ENCODE data around the gene CD8B.
"Not testable (repeated sequence)": the region's sequence is repeated elsewhere in the genome, so short reads cannot be mapped to it uniquely, and the experiment has no call there.

Gene CD8B

DNA sequence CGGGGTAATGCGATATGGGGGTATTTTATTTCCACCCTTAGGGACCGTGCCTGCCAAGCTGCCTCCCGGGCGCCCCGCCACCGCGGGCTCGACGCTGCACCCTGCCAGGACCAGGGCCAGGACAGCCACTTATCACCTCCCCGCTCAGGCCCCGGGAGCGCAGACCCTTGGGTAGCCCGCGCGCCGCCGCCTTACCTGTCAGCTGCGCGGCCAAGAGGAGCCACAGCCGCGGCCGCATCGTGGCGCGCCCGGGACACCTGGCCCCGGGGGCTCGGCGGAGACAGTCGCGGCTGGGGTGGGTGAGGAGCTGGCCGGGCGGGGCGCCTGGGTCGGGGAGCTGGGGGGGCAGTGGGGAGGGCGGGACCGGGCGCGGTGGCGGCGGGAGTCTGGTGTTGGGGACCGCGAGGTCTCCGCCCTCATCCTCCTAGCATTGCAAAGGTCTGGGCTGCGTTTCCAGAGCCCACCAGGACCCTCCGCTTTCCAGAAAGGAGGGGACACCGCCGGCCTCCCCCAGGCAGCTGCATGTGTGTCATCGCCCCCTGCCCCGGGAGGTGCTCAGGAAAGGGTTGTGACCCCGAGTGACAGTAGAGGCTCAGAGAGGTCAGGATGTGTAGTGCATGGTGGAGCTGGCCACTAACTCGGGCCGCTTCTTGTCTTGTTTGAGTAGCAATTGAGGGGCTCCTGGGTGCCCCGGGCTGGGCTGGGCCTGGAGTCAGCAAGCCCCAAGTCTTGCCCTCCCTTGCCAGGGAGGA is at the start of gene CD8B:
Gene CD8B (minus strand): TSS at position 259 of the 752 bp plus-strand sequence. CDS start 21 bp downstream, at position 238.
- not testable (repeated sequence) for DNase-seq

- not testable (repeated sequence) for DNase-seq
These were observed 44.2 kb upstream of the CD8B start for GRCh38 chr2:86905868-86906267.

GRCh38 chr2:86900687-86901086 is 39.0 kb upstream of the CD8B start:
- not testable (repeated sequence) for DNase-seq

DNA sequence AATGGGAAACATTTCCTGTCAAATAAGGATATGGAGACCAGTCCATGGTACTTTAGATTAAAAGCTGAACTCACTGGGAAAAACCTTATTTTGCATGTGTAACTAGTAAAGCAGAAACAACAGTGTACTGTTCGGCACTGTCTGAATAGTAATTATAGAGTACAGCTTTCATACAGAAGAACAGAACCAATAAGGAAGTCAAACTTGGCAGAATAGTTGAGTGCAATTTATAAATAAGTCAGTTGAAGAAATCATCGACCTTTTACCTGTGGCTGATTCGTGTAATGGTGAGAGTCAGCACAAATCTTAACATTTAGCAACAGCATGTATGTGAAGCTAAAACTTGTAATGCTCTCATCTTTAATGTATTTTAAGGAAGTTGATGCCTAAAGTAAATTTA is 24.3 kb upstream of the CD8B start:
- not testable (repeated sequence) for DNase-seq

DNA sequence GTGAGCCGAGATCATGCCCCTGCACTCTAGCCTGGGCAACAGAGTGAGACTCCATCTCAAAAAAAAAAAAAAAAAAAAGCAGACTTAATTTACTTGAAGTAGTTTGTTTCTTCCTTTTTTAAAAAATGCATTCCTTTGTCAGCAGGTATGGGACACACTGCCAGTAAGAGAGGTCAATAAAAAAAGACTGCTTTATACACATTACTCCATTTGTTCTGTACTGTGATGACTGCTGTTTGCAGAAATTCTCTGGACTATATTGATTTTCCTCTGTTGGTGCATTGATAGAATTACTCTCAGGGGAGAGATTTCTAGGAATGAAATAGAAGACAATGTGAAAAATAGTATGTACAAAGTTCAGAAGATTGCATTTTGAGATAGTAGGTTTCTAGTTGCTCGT is 21.2 kb upstream of the CD8B start:
- not testable (repeated sequence) for DNase-seq

DNA sequence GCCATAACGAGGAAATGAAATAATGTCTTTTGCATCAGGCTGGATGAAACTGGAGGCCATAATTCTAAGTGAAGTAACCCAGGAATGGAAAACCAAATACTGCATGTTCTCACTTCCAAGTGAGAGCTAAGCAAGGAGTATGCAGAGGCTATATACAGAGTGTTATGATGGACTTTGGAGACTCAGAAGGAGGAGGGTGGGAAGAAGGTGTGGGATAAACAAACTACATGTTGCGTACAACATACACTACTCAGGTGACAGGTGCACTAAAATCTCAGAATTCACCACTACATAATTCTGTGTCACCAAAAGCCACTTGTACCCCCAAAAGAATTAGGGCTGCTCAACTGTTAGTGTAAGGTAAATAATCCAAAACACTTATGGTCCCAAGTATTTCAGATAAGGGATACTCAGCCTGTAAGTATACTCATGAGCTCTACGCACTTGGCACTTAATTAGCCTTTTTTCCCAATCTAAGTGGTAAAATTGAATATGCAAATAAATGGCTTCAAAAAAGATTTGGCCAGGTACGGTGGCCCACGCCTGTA is 20.5 kb upstream of the CD8B start:
- DNase-seq: not testable (repeated sequence)

DNA sequence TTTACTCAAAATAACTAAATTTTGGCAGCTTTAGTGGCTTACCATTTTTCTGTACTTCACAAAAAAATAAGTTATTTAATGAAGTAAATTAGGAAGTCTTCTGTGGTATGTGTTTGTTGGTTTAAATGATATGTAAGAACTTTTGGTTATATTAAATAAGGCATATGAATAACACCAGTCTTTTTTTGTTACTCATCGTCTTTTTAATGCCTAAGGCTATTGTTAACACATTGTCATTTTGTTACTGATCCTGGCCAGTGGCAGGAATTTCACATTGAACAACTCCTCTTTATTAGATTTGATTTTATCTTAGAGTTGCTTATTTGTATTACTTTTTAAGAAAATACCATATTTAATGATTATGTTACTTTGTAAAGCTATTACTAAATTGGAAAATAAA is 17.3 kb upstream of the CD8B start:
- DNase-seq: not testable (repeated sequence)

GRCh38 chr2:86870941-86871340 is 9.3 kb upstream of the CD8B start:
- not testable (repeated sequence) for DNase-seq

- not testable (repeated sequence) for DNase-seq
These were observed 7.3 kb upstream of the CD8B start for GRCh38 chr2:86868895-86869468.

DNA sequence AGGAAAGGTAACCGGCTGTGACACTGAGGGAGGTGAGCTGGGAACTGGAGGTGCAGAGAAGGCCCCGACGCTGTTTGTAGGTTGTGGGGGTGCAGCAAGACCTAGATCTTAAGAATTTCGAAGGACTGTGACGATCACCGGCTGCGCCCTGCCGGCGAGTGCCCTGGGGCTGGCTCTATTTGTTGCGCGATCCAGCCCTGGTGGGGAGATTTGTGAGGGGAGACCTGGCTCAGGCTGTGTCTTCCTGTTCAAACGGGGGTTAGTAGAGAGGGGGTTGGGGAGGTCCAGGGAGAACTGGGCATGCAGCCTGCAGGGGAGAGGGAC is 656 bp upstream of the CD8B start:
- not testable (repeated sequence) for DNase-seq

GRCh38 chr2:86861175-86861574 is 511 bp downstream of the CD8B start:
- DNase-seq: not testable (repeated sequence)

GRCh38 chr2:86860573-86860972 is 1.1 kb downstream of the CD8B start:
- DNase-seq: not testable (repeated sequence)

DNA sequence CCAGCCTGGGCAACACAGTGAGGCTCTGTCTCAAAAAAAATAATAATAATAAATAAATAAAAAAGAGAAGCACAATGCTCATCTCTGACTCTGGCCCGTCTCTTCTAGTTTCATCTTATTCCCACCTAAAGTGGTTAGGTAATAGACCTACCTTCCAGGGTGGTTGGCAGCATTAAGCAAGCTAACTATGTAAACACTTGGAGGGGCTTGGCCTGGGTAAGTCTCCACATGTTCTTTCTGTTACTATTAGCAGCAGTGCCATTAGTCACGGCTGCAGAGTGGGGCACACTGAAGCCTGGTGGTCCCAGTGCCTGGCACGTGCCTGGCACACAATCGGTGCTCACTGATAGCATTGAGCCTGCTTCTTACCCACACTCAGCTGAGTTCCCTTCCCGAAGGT is 4.0 kb downstream of the CD8B start:
- not testable (repeated sequence) for DNase-seq

- not testable (repeated sequence) for DNase-seq
These were observed 5.2 kb downstream of the CD8B start for GRCh38 chr2:86856498-86856897.

- not testable (repeated sequence) for DNase-seq
These were observed 5.7 kb downstream of the CD8B start for GRCh38 chr2:86855981-86856380.

GRCh38 chr2:86851581-86851980 is 10.1 kb downstream of the CD8B start:
- DNase-seq: not testable (repeated sequence)

GRCh38 chr2:86842607-86843234 is 19.0 kb downstream of the CD8B start:
- DNase-seq: not testable (repeated sequence)

DNA sequence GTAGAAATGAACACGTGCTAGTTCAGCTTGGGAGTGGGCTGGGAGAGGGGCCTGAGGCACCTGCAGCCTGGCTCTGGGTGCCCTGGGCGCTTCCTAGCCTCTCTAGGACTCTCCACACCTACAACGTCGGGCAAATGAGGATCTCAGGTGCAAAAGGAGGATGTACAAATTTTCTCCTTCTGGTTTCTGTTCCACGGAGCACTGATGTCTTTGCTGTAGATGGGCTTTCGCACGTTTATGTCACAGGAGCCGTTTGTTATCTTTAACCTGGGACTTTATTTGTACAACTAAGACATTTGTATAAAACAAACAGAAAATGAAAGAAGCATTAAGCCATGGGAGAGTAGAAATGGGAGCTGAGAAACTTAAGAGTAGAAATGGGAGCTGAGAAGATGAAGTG is 20.4 kb downstream of the CD8B start:
- DNase-seq: not testable (repeated sequence)

DNA sequence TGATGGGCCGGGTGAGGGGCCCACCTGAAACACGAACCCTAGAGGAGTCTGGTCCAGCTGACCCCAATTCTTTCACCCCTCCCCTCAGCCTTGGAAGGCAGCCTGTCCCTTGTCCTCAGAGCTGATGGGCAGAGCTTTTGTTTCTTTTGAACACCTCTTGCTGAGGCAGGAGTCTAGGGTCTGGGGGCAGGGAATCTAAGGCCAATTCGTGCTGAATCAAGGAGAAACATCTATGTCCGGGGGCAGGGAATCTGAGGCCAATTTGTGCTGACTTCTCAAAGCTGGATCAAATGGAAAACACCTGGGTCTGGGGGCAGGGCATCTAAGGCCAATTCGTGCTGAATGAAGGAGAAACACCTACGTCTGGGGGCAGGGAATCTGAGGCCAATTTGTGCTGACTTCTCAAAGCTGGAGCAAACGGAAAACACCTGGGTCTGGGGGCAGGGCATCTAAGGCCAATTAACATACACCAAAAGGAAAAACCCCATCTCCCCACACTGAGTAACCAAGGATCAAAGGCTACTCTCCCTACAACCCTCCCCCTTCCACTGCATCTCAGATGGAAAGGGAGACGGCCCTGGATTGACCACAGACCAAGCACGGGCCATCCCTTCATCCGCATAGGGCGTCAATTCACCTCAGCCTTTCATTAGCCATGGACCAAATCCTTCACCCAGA is 21.7 kb downstream of the CD8B start:
- not testable (repeated sequence) for DNase-seq

- DNase-seq: not testable (repeated sequence)
These were observed 22.2 kb downstream of the CD8B start for GRCh38 chr2:86839455-86839854.

DNA sequence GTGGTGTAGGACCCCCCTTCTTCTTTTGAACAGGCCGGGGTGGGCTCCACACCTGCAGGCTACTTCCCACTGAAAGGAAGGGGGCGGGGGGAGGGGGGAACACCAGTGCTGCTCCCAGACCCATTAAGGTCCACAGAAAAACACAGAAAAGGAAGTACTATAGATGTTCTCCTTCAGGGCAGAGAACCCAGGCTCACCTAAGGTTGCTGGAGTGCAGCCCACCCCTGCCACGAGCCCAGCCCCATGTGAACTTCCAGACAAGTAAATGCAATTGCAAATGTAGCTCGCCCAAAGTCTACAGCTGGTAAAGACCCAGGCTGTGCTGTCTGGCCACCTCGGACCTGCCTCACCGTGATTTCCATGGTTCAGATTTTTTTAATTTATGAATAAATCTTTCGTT is 24.0 kb downstream of the CD8B start:
- not testable (repeated sequence) for DNase-seq

DNA sequence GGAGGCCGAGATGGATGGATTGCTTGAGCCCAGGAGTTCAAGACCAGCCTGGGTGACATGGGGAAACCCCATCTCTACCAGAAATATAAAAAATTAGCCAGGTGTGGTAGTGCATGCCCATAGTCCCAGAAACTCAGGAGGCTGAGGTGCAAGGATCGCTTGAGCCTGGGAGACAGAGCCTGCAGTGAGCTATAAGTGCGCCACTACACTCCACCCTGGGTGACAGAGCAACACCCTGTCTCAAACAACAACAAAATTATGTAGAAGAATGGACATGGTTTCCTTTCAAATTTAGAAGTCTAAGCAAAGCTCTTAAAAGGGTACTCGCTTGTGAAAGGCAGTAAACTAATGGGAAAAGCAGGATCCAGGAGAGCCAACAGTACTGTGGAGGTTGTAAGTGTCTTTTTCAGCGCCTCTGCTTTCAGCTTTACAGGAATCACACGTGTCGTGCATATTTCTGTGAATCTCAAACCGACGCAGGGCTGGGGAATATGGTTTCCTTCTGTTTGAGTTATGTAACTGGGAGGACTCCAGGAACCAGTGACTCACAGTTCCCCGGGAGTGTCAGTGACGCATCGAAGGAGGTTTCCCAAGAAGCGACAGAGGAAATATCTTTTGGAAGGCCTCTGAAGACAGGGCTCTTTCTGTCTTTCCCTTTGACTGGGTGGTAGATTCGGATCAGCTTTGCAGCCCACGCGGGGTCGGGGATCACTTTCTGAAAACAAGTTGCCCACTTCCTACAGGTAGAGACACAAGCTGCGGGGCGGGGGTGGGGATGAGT is 24.6 kb downstream of the CD8B start:
- not testable (repeated sequence) for DNase-seq

All from NCI-H446 treated with DMSO at 0.1 percent for 48 hours (cell line).